H9 (cell line): Measurements from ENCODE around the gene MNS1. TPM values are rescaled to one million over a fixed set of nuclear protein-coding genes. Genes with fewer than 3 reads are reported as not detected.
"Not testable (repeated sequence)": the region's sequence is repeated elsewhere in the genome, so short reads cannot be mapped to it uniquely, and the experiment has no call there.

Experiments
- DNase-seq: peaks from one replicate; pipeline ENCODE4 v3.0.0-alpha.2; 2017
- H2AFZ ChIP-seq: one replicate; pipeline ENCODE4 v1.6.1; 2013; ENCODE audit warnings: mild to moderate bottlenecking, low read length, control low read depth, moderate library complexity
- H2AK5ac ChIP-seq: 2 replicates; pipeline ENCODE4 v1.6.1; 2013; ENCODE audit warnings: low read length, control low read depth, mixed read lengths; ENCODE audit not compliant: insufficient read length
- H2BK120ac ChIP-seq: one replicate; pipeline ENCODE4 v1.6.1; 2013; ENCODE audit warnings: low read depth, mild to moderate bottlenecking, low read length, control low read depth, inconsistent platforms; ENCODE audit not compliant: poor library complexity, severe bottlenecking
- H2BK12ac ChIP-seq: 2 replicates; pipeline ENCODE4 v1.6.1; 2013; ENCODE audit warnings: low read length, control low read depth, mixed read lengths, low read depth; ENCODE audit not compliant: insufficient read length
- H2BK15ac ChIP-seq: 2 replicates; pipeline ENCODE4 v1.6.1; 2013; ENCODE audit warnings: low read depth, low read length, control low read depth
- H2BK20ac ChIP-seq: one replicate; pipeline ENCODE4 v1.6.1; 2013; ENCODE audit warnings: low read depth, mild to moderate bottlenecking, low read length, control low read depth, inconsistent platforms; ENCODE audit not compliant: poor library complexity, severe bottlenecking
- H2BK5ac ChIP-seq: 2 replicates; pipeline ENCODE4 v1.6.1; 2013; ENCODE audit warnings: low read length, control low read depth, mixed read lengths; ENCODE audit not compliant: insufficient read length
- H3K14ac ChIP-seq: 2 replicates; pipeline ENCODE4 v1.6.1; 2013; ENCODE audit warnings: low read length, control low read depth; ENCODE audit not compliant: insufficient read depth
- H3K18ac ChIP-seq: 2 replicates; pipeline ENCODE4 v1.6.1; 2013; ENCODE audit warnings: low read depth, mild to moderate bottlenecking, mixed read lengths, low read length, control low read depth; ENCODE audit not compliant: insufficient read length
- H3K23ac ChIP-seq: 2 replicates; pipeline ENCODE4 v1.6.1; 2013; ENCODE audit warnings: low read length, control low read depth, mixed read lengths, low read depth; ENCODE audit not compliant: insufficient read length
- H3K23me2 ChIP-seq: 2 replicates; pipeline ENCODE4 v1.6.1; 2013; ENCODE audit warnings: low read depth, mild to moderate bottlenecking, mixed read lengths, low read length, control low read depth; ENCODE audit not compliant: insufficient read length, poor library complexity, severe bottlenecking
- H3K27ac ChIP-seq: 2 replicates; pipeline ENCODE4 v1.5.1; 2013; ENCODE audit warnings: low read length, control low read depth, mixed read lengths, low read depth; ENCODE audit not compliant: insufficient read length
- H3K27me3 ChIP-seq: 2 replicates; pipeline ENCODE4 v1.6.1; 2013; ENCODE audit warnings: low read length, control low read depth, inconsistent platforms; ENCODE audit not compliant: insufficient read depth
- H3K4ac ChIP-seq: 2 replicates; pipeline ENCODE4 v1.6.1; 2013; ENCODE audit warnings: low read depth, mild to moderate bottlenecking, control low read depth, inconsistent platforms, low read length, moderate library complexity
- H3K4me1 ChIP-seq: 2 replicates; pipeline ENCODE4 v1.6.1; 2013; ENCODE audit warnings: low read length, control low read depth, inconsistent platforms; ENCODE audit not compliant: insufficient read depth
- H3K4me2 ChIP-seq: 2 replicates; pipeline ENCODE4 v1.6.1; 2013; ENCODE audit warnings: low read length, control low read depth, mixed read lengths; ENCODE audit not compliant: insufficient read length, insufficient read depth
- H3K56ac ChIP-seq: 2 replicates; pipeline ENCODE4 v1.6.1; 2013; ENCODE audit warnings: low read depth, mild to moderate bottlenecking, mixed read lengths, low read length, control low read depth; ENCODE audit not compliant: insufficient read length
- H3K79me1 ChIP-seq: 2 replicates; pipeline ENCODE4 v1.6.1; 2013; ENCODE audit warnings: low read depth, mild to moderate bottlenecking, moderate library complexity, low read length, control low read depth, inconsistent platforms; ENCODE audit not compliant: insufficient read depth, poor library complexity, severe bottlenecking
- H3K79me2 ChIP-seq: 2 replicates; pipeline ENCODE4 v1.6.1; 2013; ENCODE audit warnings: low read length, control low read depth, inconsistent platforms; ENCODE audit not compliant: insufficient read depth
- H3K9ac ChIP-seq: 2 replicates; pipeline ENCODE4 v1.6.1; 2013; ENCODE audit warnings: low read length, control low read depth, mixed read lengths; ENCODE audit not compliant: insufficient read length; ENCODE audit errors: extremely low read depth
- H3K9me3 ChIP-seq: one replicate; pipeline ENCODE4 v1.6.1; 2013; ENCODE audit warnings: low read depth, low read length, inconsistent platforms; ENCODE audit not compliant: control insufficient read depth
- H3T11ph ChIP-seq: one replicate; pipeline ENCODE4 v1.6.1; 2013; ENCODE audit warnings: mild to moderate bottlenecking, low read length, control low read depth, inconsistent platforms
- H4K20me1 ChIP-seq: one replicate; pipeline ENCODE4 v1.6.1; 2013; ENCODE audit not compliant: control insufficient read depth, insufficient read length, insufficient read depth
- H4K5ac ChIP-seq: 2 replicates; pipeline ENCODE4 v1.6.1; 2013; ENCODE audit warnings: low read depth, mild to moderate bottlenecking, mixed read lengths, low read length, control low read depth; ENCODE audit not compliant: insufficient read length
- H4K8ac ChIP-seq: replicated peaks from 2 replicates; pipeline ENCODE4 v1.6.1; 2013; ENCODE audit warnings: low read length, control low read depth, mixed read lengths, low read depth; ENCODE audit not compliant: insufficient read length
- H4K91ac ChIP-seq: 2 replicates; pipeline ENCODE4 v1.6.1; 2013; ENCODE audit warnings: low read depth, mild to moderate bottlenecking, moderate library complexity, mixed read lengths, low read length, control low read depth; ENCODE audit not compliant: insufficient read length
- H3K27ac Mint-ChIP-seq, 3 experiments: 2 replicates in 2 of 3; 3 replicates in 1 of 3; pipeline ENCODE4 v1.8.0; 2020 to 2021; ENCODE audit warnings: mixed read lengths in 3 of 3, mild to moderate bottlenecking in 1 of 3, moderate library complexity in 1 of 3
- H3K27me3 Mint-ChIP-seq: 2 replicates; pipeline ENCODE4 v1.8.0; 2021; ENCODE audit warnings: low read depth, mild to moderate bottlenecking, moderate library complexity, mixed read lengths
- H3K36me3 Mint-ChIP-seq, 3 experiments: 2 replicates in 2 of 3; 3 replicates in 1 of 3; pipeline ENCODE4 v1.8.0; 2020 to 2021; ENCODE audit warnings: low read depth in 3 of 3, mixed read lengths in 3 of 3; ENCODE audit not compliant: insufficient read depth in 1 of 3
- H3K4me1 Mint-ChIP-seq, 2 experiments: 2 replicates each; pipeline ENCODE4 v1.8.0; 2020; ENCODE audit warnings: mixed read lengths in 2 of 2
- H3K4me3 Mint-ChIP-seq, 2 experiments: 2 replicates in 1 of 2; 3 replicates in 1 of 2; pipeline ENCODE4 v1.8.0; 2020 to 2021; ENCODE audit warnings: mild to moderate bottlenecking in 2 of 2, mixed read lengths in 2 of 2, moderate library complexity in 1 of 2
- H3K9me3 Mint-ChIP-seq, 2 experiments: 2 replicates in 1 of 2; 3 replicates in 1 of 2; pipeline ENCODE4 v1.8.0; 2020; ENCODE audit warnings: mild to moderate bottlenecking in 2 of 2, mixed read lengths in 2 of 2, moderate library complexity in 1 of 2
- WGBS: extraction: QIAGEN DNeasy Blood & Tissue Kit; methylation state at CpG from one replicate; pipeline ENCODE4 v1.1.7; 2013; ENCODE audit warnings: missing lambda C conversion rate, low lambda C conversion rate, mixed read lengths; ENCODE audit not compliant: insufficient read length; ENCODE audit errors: extremely low coverage; 5-methylcytosine and 5-hydroxymethylcytosine counted together
- total RNA-seq: library from RNA; stranded (reverse); gene quantifications from 2 replicates; pipeline ENCODE4 v1.2.1, GENCODE V29; 2021
- TF ChIP-seq, protein P1 (sequence below): fragments of 200-600 bp; sonication (generic); conservative IDR thresholded peaks from 3 replicates; pipeline ENCODE4 v1.8.0; 2021; ENCODE audit warnings: antibody characterized with exemption, mild to moderate bottlenecking

Gene MNS1
- total RNA-seq, 1 experiment from 2014 or later = 4.2 TPM

DNA sequence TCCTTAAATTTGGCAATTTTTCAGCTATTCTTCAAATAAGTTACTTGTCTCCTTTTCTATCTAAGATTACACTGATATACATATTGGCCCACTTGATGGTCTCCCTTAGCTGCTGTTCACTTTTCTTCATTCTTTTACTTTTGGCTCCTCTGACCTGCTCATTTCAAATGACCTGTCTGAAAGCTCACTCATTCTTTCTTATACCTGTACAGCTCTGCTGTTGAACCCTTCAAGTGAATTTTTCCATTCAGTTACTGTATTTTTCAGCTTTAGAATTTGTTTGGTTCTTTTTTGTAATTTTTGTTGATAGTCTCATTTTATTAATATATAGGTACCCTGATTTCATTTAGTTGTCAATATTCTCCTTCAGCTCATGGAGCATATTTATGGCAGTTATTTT lies 39.7 kb downstream of the MNS1 start:
- H2BK12ac ChIP-seq = no peak overlapping the region
- H2AK5ac ChIP-seq = no peak overlapping the region
- H2BK120ac ChIP-seq = no peak overlapping the region
- H4K91ac ChIP-seq = no peak overlapping the region
- H2BK20ac ChIP-seq = no peak overlapping the region
- no peaks in the 10 kb centered on the region for H3K27me3 ChIP-seq
- H3K79me2 ChIP-seq = no peaks in the 10 kb centered on the region
- H3K4me2 ChIP-seq = no peak overlapping the region
- TF ChIP-seq, protein P1, sequence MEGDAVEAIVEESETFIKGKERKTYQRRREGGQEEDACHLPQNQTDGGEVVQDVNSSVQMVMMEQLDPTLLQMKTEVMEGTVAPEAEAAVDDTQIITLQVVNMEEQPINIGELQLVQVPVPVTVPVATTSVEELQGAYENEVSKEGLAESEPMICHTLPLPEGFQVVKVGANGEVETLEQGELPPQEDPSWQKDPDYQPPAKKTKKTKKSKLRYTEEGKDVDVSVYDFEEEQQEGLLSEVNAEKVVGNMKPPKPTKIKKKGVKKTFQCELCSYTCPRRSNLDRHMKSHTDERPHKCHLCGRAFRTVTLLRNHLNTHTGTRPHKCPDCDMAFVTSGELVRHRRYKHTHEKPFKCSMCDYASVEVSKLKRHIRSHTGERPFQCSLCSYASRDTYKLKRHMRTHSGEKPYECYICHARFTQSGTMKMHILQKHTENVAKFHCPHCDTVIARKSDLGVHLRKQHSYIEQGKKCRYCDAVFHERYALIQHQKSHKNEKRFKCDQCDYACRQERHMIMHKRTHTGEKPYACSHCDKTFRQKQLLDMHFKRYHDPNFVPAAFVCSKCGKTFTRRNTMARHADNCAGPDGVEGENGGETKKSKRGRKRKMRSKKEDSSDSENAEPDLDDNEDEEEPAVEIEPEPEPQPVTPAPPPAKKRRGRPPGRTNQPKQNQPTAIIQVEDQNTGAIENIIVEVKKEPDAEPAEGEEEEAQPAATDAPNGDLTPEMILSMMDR = no peak
- no peak overlapping the region for H2AFZ ChIP-seq
- H4K8ac ChIP-seq = no peak overlapping the region
- Mint-ChIP-seq H3K4me3 (no peak overlapping the region), H3K36me3 (peaks cover 0 to 2% (median 2%) of the 10 kb centered on the region in 3 experiments; a peak in 4 of 7 replicates), H3K27ac (no peak overlapping the region), H3K4me1 (no peaks in the 10 kb centered on the region), H3K27me3 (no peaks in the 10 kb centered on the region), H3K9me3 (no peaks in the 10 kb centered on the region; a peak in 1 of 5 replicates)
- no peak overlapping the region for H3K18ac ChIP-seq
- no peak overlapping the region for H3K9ac ChIP-seq
- H3K79me1 ChIP-seq = no peaks in the 10 kb centered on the region
- H4K5ac ChIP-seq = no peak overlapping the region
- no peaks in the 10 kb centered on the region for H3K4me1 ChIP-seq
- no peak overlapping the region for H2BK15ac ChIP-seq
- H3K14ac ChIP-seq = no peak overlapping the region
- no peak overlapping the region for H2BK5ac ChIP-seq
- no peaks in the 10 kb centered on the region for H3K9me3 ChIP-seq
- H3K23me2 ChIP-seq = no peaks in the 10 kb centered on the region
- no peak overlapping the region for H3K23ac ChIP-seq
- H4K20me1 ChIP-seq = no peaks in the 10 kb centered on the region
- H3K4ac ChIP-seq = no peak overlapping the region
- H3T11ph ChIP-seq = no peak overlapping the region
- H3K56ac ChIP-seq = no peak overlapping the region
- no peak for DNase-seq
- no peak overlapping the region for H3K27ac ChIP-seq

- H3K23ac ChIP-seq, H3K9me3 ChIP-seq, H4K8ac ChIP-seq, H2BK120ac ChIP-seq, H4K20me1 ChIP-seq, H3K4ac ChIP-seq, H2BK20ac ChIP-seq, H3K23me2 ChIP-seq, H3K14ac ChIP-seq, H3T11ph ChIP-seq, H3K9me3 Mint-ChIP-seq, H3K27me3 Mint-ChIP-seq, H3K4me1 ChIP-seq, H2BK15ac ChIP-seq, H3K79me2 ChIP-seq, H3K4me1 Mint-ChIP-seq, H3K9ac ChIP-seq, H4K91ac ChIP-seq, H3K79me1 ChIP-seq, H2AK5ac ChIP-seq, H3K27me3 ChIP-seq, H2AFZ ChIP-seq, DNase-seq, H2BK5ac ChIP-seq, H4K5ac ChIP-seq, H2BK12ac ChIP-seq, H3K56ac ChIP-seq, H3K27ac Mint-ChIP-seq, H3K18ac ChIP-seq, H3K4me3 Mint-ChIP-seq, H3K27ac ChIP-seq, H3K4me2 ChIP-seq: not testable (repeated sequence)
- H3K36me3 Mint-ChIP-seq = peaks cover 5 to 11% (median 9%) of the 10 kb centered on the region in 3 experiments; a peak in 6 of 7 replicates
- WGBS = no CpG with 5 or more reads among the region's 1 CpG
Observed at GRCh38 chr15:56413114-56413733, 51.7 kb downstream of the MNS1 start.
